Adrenal gland (tissue), 19 donors: Measurements from ENCODE around the gene UTP11. TPM values are rescaled to one million over a fixed set of nuclear protein-coding genes. Genes with fewer than 3 reads are reported as not detected.
"Not testable (repeated sequence)": the region's sequence is repeated elsewhere in the genome, so short reads cannot be mapped to it uniquely, and the experiment has no call there.

ENCODE experiments used
- DNase-seq, 7 donors: peaks; one replicate each; pipeline ENCODE4 v3.0.0-alpha.2; 2019 to 2020
- H3K27ac ChIP-seq, 5 donors: fragments of 200-600 bp; sonication (generic) in 4 of 5; 1 replicate in 3 of 5; 2 replicates in 2 of 5; pipeline versions ENCODE4 v1.5.1 to v1.8.0; 2016 to 2020; ENCODE audit warnings: mild to moderate bottlenecking in 1 of 5
- H3K27me3 ChIP-seq: fragments of 200-600 bp; 2 replicates; pipeline ENCODE4 v1.8.0; 2021
- H3K36me3 ChIP-seq, 2 donors: fragments of 200-600 bp; replicated peaks in 1 of 2; 1 replicate in 1 of 2; 2 replicates in 1 of 2; pipeline versions ENCODE4 v1.5.1 to v1.8.0; 2018 to 2022
- H3K4me1 ChIP-seq, 2 donors: fragments of 200-600 bp; replicated peaks in 1 of 2; 1 replicate in 1 of 2; 2 replicates in 1 of 2; pipeline versions ENCODE4 v1.5.1 to v1.8.0; 2018 to 2021
- H3K4me3 ChIP-seq, 4 donors: fragments of 200-600 bp; sonication (generic) in 3 of 4; one replicate each; pipeline ENCODE4 v1.5.1; 2016 to 2018
- H3K9me3 ChIP-seq, 3 donors: fragments of 200-600 bp; sonication (generic) in 1 of 3; replicated peaks in 1 of 3; 1 replicate in 2 of 3; 2 replicates in 1 of 3; pipeline versions ENCODE4 v1.5.1 to v1.8.0; 2016 to 2021
- CTCF ChIP-seq, 6 experiments: fragments of 450-650 bp in 4 of 6; fragments of 200-600 bp in 2 of 6; sonication (generic) in 1 of 6; IDR thresholded peaks; 1 replicate in 5 of 6; 2 replicates in 1 of 6; pipeline versions ENCODE4 v1.5.1 to v1.8.0; 2016 to 2021; ENCODE audit warnings: antibody characterized with exemption in 6 of 6, mild to moderate bottlenecking in 2 of 6, moderate library complexity in 1 of 6
- POLR2A ChIP-seq, 2 donors: fragments of 450-650 bp; IDR thresholded peaks; one replicate each; pipeline ENCODE4 v1.6.1; 2017; ENCODE audit warnings: antibody characterized with exemption in 2 of 2, mild to moderate bottlenecking in 2 of 2, moderate library complexity in 1 of 2
- WGBS, 4 donors: extraction: QIAGEN DNeasy Blood & Tissue Kit in 2 of 4; methylation state at CpG; one replicate each; pipeline versions ENCODE4 v1.1.5 to v1.1.7; 2013 to 2017; 5-methylcytosine and 5-hydroxymethylcytosine counted together
- intact Hi-C, 2 donors: fragments of 100-400 bp; cut with DNase I; formaldehyde crosslinking; loops; one replicate each; pipeline versions ENCODE4 v1.14.1 to v1.15.0; 2022 to 2023
- long read RNA-seq, 10 donors: library from polyadenylated mRNA in 3 of 10; unstranded in 2 of 10; stranded (forward) in 1 of 10; transcript quantifications; one replicate each; pipeline ENCODE4 v2.0.0 and lab custom pipeline, GENCODE V29; 2021 to 2026
- polyA plus RNA-seq, 3 donors: library from polyadenylated mRNA; stranded (reverse); fragments of 200-250 nt in 2 of 3; fragments of 350-450 nt in 1 of 3; fragmentation: Illumina TruSeq in 1 of 3; extraction: RNeasy Lipid Tissue Mini Kit (QIAGEN cat#74804) in 1 of 3; gene quantifications; one replicate each; pipeline ENCODE4 v1.2.3, GENCODE V29; 2013 to 2014
- total RNA-seq, 9 donors: library from RNA; depleted of rRNA in 4 of 9; stranded (reverse); fragments of >200 nt in 4 of 9; fragments of 120-200 nt in 1 of 9; fragmentation: NEBNext Ultra II Directional in 1 of 9; extraction: Animal tissue kit (Norgen Biotek cat#: 25700) in 1 of 9; gene quantifications; one replicate each; pipeline versions ENCODE4 v1.1.0 to v1.2.4, GENCODE V29; 2013 to 2023
- donor health status: healthy with polysubstance abuse.
- donor health status: Bipolar disorder and iron deficiency.
- donor health status: DM: yes; HTN: yes; CAD: no.
- donor health status: DM: no; HTN: no; CAD: no.
- donor health status: DM: no; HTN: no; CAD: no.
- donor health status: DM: yes; HTN: yes; CAD: no.

Gene UTP11
- 10 to 100 TPM; 25.8 to 71.9 (median 40.2) TPM for total RNA-seq
- 100 to 1,000 TPM in 1 of 3 donors, 10 to 100 TPM in 2; 16.0 to 133 (median 26.5) TPM for polyA plus RNA-seq
- long read RNA-seq, donor 1, transcript UTP11-201 (8 exons, 2,019 nt): major isoform, 22 of 23 reads
- long read RNA-seq, donor 1, partial matches to known transcripts: 0 of 23 reads
- long read RNA-seq, donor 1, other reads (novel, unspliced or antisense): 0 of 23 reads
- long read RNA-seq, donor 2, transcript UTP11-201 (8 exons, 2,019 nt): major isoform, 6 of 7 reads
- long read RNA-seq, donor 2, partial matches to known transcripts: 0 of 7 reads
- long read RNA-seq, donor 2, other reads (novel, unspliced or antisense): 0 of 7 reads
- long read RNA-seq, donor 3, transcript UTP11-201 (8 exons, 2,019 nt): major isoform, 18 of 18 reads
- long read RNA-seq, donor 3, partial matches to known transcripts: 0 of 18 reads
- long read RNA-seq, donor 3, other reads (novel, unspliced or antisense): 0 of 18 reads
- long read RNA-seq, donor 4, transcript UTP11-201 (8 exons, 2,019 nt): major isoform, 39 of 43 reads
- long read RNA-seq, donor 4, partial matches to known transcripts: 2 of 43 reads
- long read RNA-seq, donor 4, other reads (novel, unspliced or antisense): 2 of 43 reads
- long read RNA-seq, donor 5, transcript UTP11-201 (8 exons, 2,019 nt): major isoform, 49 of 56 reads
- long read RNA-seq, donor 5, partial matches to known transcripts: 2 of 56 reads
- long read RNA-seq, donor 5, other reads (novel, unspliced or antisense): 5 of 56 reads
- long read RNA-seq, donor 6, transcript UTP11-201 (8 exons, 2,019 nt): major isoform, 23 of 25 reads
- long read RNA-seq, donor 6, partial matches to known transcripts: 1 of 25 reads
- long read RNA-seq, donor 6, other reads (novel, unspliced or antisense): 1 of 25 reads
- long read RNA-seq, donor 7, transcript UTP11-201 (8 exons, 2,019 nt): major isoform, 18 of 19 reads
- long read RNA-seq, donor 7, partial matches to known transcripts: 0 of 19 reads
- long read RNA-seq, donor 7, other reads (novel, unspliced or antisense): 0 of 19 reads
- long read RNA-seq, donor 8, transcript UTP11-201 (8 exons, 2,019 nt): major isoform, 20 of 20 reads
- long read RNA-seq, donor 8, partial matches to known transcripts: 0 of 20 reads
- long read RNA-seq, donor 8, other reads (novel, unspliced or antisense): 0 of 20 reads
- long read RNA-seq, donor 9, transcript UTP11-201 (8 exons, 2,019 nt): major isoform, 10 of 16 reads
- long read RNA-seq, donor 9, partial matches to known transcripts: 5 of 16 reads
- long read RNA-seq, donor 9, other reads (novel, unspliced or antisense): 0 of 16 reads
- long read RNA-seq, donor 10, transcript UTP11-201 (8 exons, 2,019 nt): major isoform, 7 of 7 reads
- long read RNA-seq, donor 10, partial matches to known transcripts: 0 of 7 reads
- long read RNA-seq, donor 10, other reads (novel, unspliced or antisense): 0 of 7 reads

- peak; percentile 59 to 91 for TF ChIP-seq POLR2A (IDR thresholded peaks at IDR 0.05)
- peak in 1 of 6 experiments; percentile 12 for TF ChIP-seq CTCF (IDR thresholded peaks at IDR 0.05)
- no peaks in the 10 kb centered on the region for H3K9me3 ChIP-seq
- WGBS, 4 donors: 0 to 1% (median 1%) methylated on average over 14 to 49 of the region's 49 CpGs
- H3K27ac ChIP-seq: peak within 1 kb of the TSS; percentile 79 to 98 (median 96)
- peaks cover 33 to 39% of the 10 kb centered on the region in 2 donors for H3K4me1 ChIP-seq
- no peaks in the 10 kb centered on the region for H3K27me3 ChIP-seq
- H3K36me3 ChIP-seq: peaks cover 0 to 13% of the 10 kb centered on the region in 2 donors
- peak; percentile 94 to 99 (median 98) for DNase-seq
- intact Hi-C loops: no loop called here
- H3K4me3 ChIP-seq: peak within 1 kb of the TSS; percentile 57 to 95 (median 84)
Measured at GRCh38 chr1:38012363-38013226, at the start of gene UTP11. UTP11 (plus strand) TSS chr1:38012734; CDS start chr1:38012803, 69 bp downstream.

- WGBS, 4 donors: 85 to 92% (median 87%) methylated on average over 12 of the region's 12 CpGs
- H3K4me3 ChIP-seq, intact Hi-C loops, H3K27ac ChIP-seq, DNase-seq, H3K9me3 ChIP-seq, H3K27me3 ChIP-seq, H3K4me1 ChIP-seq: not testable (repeated sequence)
- peaks cover 0 to 60% of the 10 kb centered on the region in 2 donors for H3K36me3 ChIP-seq
Measured at GRCh38 chr1:37964106-37964505, 48.4 kb upstream of the UTP11 start.

GRCh38 chr1:37965301-37965700, 47.2 kb upstream of the UTP11 start:
- TF ChIP-seq POLR2A (IDR thresholded peaks at IDR 0.05) (no peak), CTCF (IDR thresholded peaks at IDR 0.05) (no peak)
- 86 to 97% (median 96%) methylated on average over 4 of the region's 4 CpGs for WGBS, 4 donors
- Histone ChIP-seq H3K27ac (no peak overlapping the region), H3K4me3 (no peak overlapping the region), H3K36me3 (peaks cover 0 to 58% of the 10 kb centered on the region in 2 donors), H3K9me3 (no peaks in the 10 kb centered on the region), H3K27me3 (no peaks in the 10 kb centered on the region), H3K4me1 (no peaks in the 10 kb centered on the region)
- intact Hi-C loops: no loop called here
- no peak for DNase-seq

- H3K4me1 ChIP-seq, H3K27ac ChIP-seq, intact Hi-C loops, H3K27me3 ChIP-seq, H3K4me3 ChIP-seq, DNase-seq, H3K9me3 ChIP-seq: not testable (repeated sequence)
- WGBS, 4 donors: 90 to 94% (median 92%) methylated on average over 5 of the region's 5 CpGs
- peaks cover 0 to 67% of the 10 kb centered on the region in 2 donors for H3K36me3 ChIP-seq
Measured at GRCh38 chr1:37973684-37974083, 38.9 kb upstream of the UTP11 start.
